ENCODE results near the gene ZFP1.
A peak's percentile ranks its signal among the peaks of the same experiment; 100 is the strongest.

ZFP1 gene

GRCh38 chr16:75148311-75149195, at the start of gene ZFP1:
ZFP1 (plus strand) TSS chr16:75148524; CDS start chr16:75152952, 4,428 bp downstream.
- DNase-seq: peak; percentile 98

DNA sequence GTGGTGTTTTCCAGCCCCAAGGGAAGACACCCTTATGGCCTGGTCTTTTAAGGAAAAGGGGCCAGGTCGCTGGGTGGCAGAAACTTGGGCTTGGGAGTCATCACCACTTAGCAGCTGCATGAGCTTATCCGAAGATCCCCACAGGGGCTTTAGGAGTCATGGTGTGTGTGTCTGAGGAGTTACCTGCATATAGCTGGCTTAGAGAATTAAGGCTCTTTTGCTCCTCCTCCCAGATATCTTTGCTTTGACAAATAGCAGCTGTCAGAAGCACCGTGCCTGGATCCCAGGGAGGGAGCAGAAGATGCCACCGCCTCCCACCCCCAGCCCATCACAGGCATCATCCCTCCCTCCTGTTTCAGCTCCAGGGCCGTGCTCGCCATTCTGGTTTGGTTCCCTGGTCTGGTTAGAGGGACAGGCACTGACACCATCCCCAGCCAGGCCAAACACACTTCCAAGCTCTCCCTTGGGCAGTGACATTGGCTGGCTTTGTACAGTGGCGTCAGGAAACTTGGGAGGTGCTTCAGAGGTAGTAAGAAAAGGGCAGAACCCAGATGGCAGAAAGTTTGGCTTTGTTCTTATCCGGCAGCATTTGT, 49.2 kb upstream of the ZFP1 start:
- no peak for DNase-seq

DNA sequence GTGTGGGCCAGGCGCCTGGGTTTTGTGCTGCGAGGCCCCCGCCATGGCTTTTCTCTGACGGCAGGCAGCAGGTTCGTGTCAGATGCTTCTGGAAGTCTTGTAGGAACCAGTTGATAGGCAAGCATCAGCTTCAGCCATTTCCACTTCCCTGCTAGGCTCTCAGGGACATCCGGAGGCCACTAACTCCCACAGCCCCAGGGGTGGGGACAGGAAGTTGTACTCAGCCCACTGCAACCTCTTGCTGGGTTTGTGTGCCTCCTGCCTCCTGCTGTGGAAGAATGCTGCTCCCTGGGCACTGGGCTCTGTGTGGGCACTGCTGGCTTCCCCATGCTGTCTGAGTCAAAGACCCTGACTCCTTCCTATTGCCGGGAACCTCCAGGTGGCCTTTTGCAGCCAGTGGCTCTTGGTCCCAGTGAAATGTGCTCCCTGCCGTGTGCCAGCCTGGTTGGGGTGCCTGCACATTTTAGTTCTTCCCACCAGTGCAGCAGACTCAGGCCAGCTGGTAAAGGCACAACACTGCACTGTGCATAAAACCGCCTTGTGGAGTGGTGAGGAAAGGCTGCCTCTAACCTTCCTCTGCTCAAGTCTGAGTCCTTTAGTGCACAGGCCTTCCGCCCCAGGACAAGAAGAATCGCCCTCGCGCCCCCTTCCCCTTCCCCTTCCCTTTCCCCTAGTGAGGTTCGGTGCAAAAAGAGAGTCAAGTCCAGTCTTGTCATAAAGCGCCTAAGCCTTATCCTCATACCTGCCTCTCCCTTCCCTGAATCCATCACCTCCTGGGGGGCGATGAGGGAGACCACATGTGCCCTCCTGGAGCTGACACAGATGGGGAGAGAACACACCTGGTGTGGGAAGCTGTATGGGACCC, 48.4 kb upstream of the ZFP1 start:
- DNase-seq: peak; percentile 73

DNA sequence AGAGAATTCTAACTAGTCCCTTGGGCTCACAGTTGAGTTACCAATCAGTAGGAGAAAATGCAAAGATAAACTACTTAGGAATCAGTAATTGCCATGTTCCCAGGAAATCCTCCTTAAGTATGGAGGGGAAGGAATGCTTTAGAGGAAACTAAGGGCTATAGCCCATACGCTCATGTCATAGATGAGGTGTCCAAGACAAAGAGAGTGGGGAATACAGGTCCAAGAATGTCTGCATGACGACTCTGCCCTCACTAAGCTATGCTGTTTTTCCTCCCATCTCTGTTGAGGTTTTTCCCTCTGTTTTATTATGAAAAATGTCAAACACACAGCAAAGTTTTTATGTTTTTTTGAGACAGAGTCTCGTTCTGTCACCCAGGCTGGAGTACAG, 47.7 kb upstream of the ZFP1 start:
- no peak for DNase-seq

GRCh38 chr16:75101635-75102034, 46.7 kb upstream of the ZFP1 start:
- DNase-seq: peak; percentile 0

DNA sequence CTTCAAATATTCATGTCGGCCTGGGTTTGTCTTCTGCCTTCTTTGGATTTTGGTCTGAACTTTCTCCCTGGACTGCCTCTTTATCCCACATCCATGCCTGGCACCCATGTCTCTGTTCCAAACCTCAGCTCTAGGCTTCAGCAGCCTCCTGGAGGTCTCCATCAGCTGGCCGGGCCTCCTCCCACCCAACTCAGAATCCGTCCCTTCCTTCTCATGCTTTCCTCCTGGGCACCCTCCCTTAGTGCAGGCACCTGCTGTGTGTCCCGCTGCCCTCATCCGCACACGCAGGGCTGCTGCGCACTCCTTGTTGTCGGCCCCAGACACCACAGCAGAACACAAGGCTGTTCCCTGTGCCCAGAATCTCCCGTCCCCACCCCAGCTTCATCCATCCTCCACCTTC, 45.7 kb upstream of the ZFP1 start:
- DNase-seq: no peak

DNA sequence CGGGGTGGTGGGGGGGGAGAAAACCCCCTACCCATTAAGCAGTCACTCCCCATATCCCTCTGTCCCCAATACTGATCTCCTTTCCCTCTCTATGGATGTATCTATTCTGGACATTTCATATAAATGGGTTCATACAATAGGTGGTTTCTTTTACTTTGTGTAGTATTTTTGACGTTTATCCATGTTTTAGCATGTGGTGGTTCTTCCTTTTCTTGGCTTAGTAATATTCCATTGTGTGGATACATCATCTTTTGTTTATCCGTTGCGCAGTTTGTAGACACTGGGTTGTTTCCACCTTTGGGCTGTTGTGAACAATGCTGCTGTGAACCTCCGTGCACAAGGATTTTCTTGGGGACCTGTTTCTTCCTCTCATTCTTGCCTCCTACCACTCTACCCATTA, 44.3 kb upstream of the ZFP1 start:
- no peak for DNase-seq

DNA sequence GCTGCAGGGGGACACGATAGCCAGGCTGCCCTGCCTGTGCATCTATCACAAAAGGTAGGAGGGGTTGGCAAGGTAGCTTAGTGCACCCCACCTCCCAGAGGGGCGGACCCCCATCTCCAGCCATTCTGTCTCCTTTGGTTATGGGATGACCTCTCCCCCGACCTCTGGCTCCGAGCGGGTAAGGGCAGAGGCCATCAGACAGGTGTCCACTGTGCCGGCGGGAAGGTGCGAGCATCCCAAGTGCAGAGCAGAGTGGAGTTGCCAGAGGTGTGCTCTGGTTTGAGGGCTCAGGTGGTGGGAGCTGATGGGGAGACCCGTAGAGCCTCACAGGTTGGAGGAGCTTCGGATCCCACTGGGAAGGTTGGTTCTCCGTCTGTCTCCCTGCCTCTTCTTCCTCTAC, 43.5 kb upstream of the ZFP1 start:
- no peak for DNase-seq

DNA sequence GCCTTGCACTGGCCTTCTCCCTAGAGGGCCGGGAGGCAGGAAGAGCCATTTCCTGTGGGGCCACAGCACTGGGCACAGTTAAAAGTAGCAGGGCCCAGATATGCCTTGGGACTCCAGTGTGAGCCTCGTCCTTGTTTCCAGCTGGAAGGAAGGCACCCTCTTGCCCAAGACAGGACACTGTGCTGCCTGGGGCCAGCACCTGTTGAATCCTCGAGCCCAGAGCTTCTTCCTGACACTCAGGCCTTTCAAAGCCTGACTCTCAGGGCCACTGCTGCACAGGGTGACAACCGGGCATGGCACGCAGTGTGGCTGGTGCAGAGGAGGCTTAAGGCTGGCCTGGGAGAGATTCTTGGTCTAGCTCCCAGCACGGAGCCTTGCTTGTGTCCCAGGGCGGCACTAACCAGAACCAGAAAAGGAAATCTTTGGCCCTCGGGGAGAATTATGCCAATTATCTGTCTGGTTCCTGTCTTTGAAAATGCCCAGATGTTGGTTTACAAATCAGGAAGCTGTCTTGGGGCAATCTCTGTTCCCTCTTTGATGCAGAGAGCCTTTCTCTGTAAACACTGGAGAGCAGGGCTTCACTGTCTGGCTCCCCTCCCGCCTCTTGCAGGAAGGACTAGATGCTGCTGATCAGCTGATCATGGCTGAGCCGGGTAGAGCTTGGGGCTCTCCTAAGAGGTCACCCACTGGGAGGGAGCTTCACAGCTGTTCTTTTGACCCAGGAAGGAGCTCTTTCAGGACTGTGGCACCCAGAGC, 42.8 kb upstream of the ZFP1 start:
- peak; percentile 66 for DNase-seq

- DNase-seq: no peak
These were observed 41.7 kb upstream of the ZFP1 start for GRCh38 chr16:75106351-75107274.

DNA sequence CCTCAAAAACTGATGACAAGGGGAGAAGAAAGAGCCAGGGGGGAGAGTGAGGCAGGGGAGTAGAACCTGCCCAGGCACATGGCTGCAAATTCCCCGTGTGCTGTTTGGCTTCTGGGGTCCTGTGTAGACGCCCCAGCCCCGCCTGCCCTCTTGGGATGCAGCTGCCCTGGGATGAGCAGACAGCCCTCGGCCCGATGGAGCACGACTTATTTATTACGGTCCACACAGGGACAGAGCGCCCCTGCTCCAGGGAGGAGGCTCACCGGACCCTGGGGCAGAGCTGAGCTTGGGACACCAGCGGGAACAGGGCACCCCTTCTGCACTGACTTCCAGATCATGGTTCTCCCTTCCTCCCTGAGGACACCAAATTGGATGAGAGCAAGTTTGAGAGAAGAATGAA, 40.8 kb upstream of the ZFP1 start:
- DNase-seq: no peak

DNA sequence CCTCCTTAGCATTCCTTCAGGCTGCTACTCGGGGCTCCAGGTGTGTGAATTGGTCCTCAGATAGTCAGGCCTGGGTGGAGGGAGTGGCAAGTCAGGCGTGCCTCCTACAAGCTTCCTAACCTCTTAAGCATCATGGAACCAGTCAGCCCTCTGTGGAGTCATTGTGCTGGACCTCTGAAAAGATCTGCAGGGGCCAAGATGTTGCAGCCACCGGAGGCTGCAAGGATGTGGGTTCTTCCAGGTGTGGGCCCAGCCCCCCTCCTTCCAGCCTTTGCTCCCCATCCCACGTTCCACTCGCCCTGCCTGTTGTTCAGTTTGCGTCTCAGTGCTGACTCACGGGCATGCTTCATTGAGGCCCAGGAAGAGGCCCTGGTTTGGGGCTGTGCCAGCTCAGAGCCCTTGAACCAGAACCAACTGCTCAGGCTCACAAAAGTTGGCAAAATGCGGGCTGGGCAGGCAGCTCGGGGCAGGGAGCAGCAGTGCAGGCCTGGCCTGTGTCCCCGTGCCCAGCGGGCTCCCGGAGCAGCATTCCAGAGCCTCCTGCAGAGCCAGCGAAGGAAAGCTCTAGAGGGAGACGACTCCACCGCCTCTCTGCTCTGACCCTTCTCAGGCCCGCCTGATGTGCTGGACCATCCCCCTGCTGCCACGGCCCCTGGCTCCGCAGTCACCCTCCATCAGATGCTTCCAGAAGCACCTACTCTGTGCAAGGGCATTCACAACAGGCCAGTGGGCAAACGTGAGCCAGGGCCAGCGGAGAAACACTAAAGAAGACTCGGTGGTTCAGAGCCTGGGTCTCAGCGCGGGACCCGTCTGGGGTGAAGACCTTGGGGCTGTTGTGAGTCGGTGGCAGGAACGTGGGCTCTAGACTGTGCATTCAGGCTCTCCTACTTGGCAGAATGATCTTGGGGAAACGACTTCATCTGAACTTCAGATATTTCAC, 39.3 kb upstream of the ZFP1 start:
- peak; percentile 94 for DNase-seq

DNA sequence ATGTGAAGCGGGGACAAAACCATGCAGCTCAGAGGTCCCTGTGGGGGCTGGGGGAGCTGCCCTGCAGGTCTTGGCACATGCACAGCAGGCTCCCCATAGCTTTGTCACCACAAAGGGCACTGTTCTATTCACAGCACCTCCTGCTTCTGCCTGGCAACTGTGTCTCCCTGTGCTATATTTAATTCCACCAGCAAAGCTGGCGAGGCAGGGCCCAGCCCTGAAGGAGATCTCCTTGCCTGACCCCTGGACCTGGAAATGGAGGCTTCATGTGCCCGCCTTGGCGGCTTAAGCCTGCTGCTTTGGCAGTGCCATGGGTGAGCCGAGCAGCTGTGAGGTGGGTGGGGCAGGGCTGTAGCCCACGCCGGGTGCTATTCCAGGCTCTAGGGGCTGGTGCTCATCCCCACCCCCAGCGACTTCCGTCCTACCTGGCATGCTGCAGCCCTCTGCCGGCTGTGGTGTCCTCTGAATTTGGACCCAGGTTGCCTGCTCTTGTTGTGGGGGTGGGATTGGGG, 38.5 kb upstream of the ZFP1 start:
- peak; percentile 64 for DNase-seq

DNA sequence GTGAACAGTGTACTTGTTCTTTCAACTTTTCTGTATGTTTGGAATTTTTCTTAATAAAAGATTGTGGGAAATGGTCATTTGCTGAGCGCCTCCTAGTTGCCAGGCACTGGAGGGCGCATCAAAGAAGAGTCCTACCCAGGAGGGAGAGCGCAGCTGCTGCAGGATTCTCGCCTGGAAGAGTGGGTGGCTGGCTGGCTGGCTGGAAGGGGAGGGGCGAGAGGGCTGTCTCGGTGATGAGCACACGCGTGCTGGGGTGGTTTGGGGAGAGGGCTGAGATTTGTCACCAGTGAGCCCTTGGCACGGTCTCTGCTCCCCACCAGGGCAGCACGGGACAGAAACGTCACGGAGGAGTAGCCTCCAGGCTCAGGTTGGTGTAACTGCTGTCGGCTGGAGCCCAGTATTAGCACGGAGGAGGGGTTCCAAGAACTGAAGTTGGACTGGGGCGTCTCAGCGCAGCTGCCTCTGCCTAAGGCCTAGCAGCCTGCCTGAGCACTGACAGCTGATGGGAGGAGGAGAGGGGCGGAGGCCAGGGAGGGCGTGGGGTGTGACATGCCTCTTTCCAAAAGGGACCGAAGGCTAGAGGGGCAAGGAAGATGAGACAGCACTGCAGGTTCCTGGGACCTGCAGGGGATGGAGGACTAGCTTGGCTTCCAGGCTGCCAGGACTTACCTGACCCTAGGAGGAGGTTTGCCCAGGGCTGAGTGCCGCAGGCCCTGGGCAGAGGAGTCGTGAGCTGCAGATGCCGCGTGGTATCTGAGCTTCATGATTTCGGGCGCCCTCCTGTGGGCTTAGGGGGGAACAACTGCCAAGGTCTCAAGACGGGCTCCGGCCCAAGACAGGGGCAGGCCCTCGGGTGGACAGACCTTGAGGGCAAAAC, 37.4 kb upstream of the ZFP1 start:
- peak; percentile 95 for DNase-seq

DNA sequence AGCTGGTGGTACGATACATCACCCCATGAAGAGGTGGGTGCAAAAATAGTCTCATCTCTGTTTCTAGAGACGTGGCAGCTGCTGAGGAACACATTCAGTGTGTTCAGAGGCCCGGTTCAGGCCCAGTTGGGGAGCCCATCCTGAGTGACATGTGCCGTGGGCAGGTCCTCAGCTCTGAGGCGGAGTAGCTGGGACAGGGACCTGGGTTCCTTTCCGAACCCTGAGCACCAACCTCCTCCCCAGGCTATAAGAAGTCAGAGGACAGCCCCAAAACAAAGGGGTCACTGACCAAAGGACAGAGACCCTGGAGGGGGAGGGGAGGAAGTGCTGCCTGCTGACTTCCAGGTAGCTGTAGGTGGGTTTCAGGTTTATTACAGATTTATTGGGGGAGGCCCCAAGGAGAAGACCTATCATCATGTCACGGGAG, 36.8 kb upstream of the ZFP1 start:
- DNase-seq: no peak

GRCh38 chr16:75111961-75112733, 36.2 kb upstream of the ZFP1 start:
- peak; percentile 46 for DNase-seq

GRCh38 chr16:75112734-75113491, 35.4 kb upstream of the ZFP1 start:
- peak; percentile 80 for DNase-seq
